ENCODE data around the gene PZP. TPM values are rescaled to one million over a fixed set of nuclear protein-coding genes. Genes with fewer than 3 reads are reported as not detected.

The PZP gene
- total and polyA plus RNA-seq, 2 of the 13 experiments (the other 11 are each of a cell fraction or from before 2014, with no cell fraction given), result 0.07 to 0.89 TPM

DNA sequence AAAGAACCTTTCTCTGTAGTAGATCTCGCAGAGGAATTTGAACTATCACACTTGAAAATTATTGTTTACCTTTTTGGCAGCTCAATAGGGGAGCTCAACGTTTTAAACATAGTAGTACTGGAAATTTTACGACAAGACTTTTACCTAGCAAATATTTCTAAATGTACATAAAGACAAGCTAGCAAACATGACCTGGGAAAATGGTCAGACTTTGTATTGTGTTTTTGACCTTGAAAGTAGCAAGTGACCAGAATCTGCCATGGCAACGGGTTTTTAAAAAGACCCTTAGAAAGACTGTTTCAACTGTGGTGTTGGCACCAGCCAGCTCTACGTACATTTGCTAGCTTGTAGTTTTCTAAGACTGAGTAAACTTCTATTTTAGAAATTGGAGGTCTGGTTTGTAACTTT, 72.3 kb downstream of the PZP start (continued):
- TF ChIP-seq PITX1 (CRISPR knock-in tag; IDR thresholded peaks at IDR 0.05) (peak; percentile 77), SIX1 (CRISPR knock-in tag; IDR thresholded peaks at IDR 0.05; ENCODE audit: borderline replicate concordance) (peak; percentile 80; the same call in 1 of the 2 replicates), MAFF (IDR thresholded peaks at IDR 0.05; ENCODE audit: low read depth, low read length) (0 out of 2 replicates have a peak, but pooled peaks have one; percentile 33), BCL6 (CRISPR knock-in tag; IDR thresholded peaks at IDR 0.05) (peak; percentile 99), ZNF7 (CRISPR knock-in tag; IDR thresholded peaks at IDR 0.05) (no peak), GATAD1 (CRISPR knock-in tag; IDR thresholded peaks at IDR 0.05) (0 out of 2 replicates have a peak, but pooled peaks have one; percentile 26), FOXP1 (IDR thresholded peaks at IDR 0.05) (no peak), FOXP1 (CRISPR knock-in tag; IDR thresholded peaks at IDR 0.05) (peak; percentile 84), ARNT (IDR thresholded peaks at IDR 0.05) (no peak), SNAPC2 (CRISPR knock-in tag; IDR thresholded peaks at IDR 0.05) (0 out of 2 replicates have a peak, but pooled peaks have one; percentile 36), MAFK (conservative IDR thresholded peaks at IDR 0.05 in 1 of 2, IDR thresholded peaks at IDR 0.05 in 1 of 2; ENCODE audit: low read length in 2 of 2) (peak in 1 of 2 experiments; percentile 32; a peak in 1 of 4 replicates), RFXAP (CRISPR knock-in tag; IDR thresholded peaks at IDR 0.05; ENCODE audit: borderline replicate concordance) (peak; percentile 44; the same call in 1 of the 2 replicates), ZNF230 (CRISPR knock-in tag; IDR thresholded peaks at IDR 0.05) (no peak), ZNF629 (CRISPR knock-in tag; conservative IDR thresholded peaks at IDR 0.05) (no peak)
- TF ChIP-seq, protein P1, sequence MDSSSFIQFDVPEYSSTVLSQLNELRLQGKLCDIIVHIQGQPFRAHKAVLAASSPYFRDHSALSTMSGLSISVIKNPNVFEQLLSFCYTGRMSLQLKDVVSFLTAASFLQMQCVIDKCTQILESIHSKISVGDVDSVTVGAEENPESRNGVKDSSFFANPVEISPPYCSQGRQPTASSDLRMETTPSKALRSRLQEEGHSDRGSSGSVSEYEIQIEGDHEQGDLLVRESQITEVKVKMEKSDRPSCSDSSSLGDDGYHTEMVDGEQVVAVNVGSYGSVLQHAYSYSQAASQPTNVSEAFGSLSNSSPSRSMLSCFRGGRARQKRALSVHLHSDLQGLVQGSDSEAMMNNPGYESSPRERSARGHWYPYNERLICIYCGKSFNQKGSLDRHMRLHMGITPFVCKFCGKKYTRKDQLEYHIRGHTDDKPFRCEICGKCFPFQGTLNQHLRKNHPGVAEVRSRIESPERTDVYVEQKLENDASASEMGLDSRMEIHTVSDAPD (CRISPR knock-in tag; IDR thresholded peaks at IDR 0.05), result peak; percentile 34; the same call in 1 of the 2 replicates
- TF ChIP-seq, protein P2, sequence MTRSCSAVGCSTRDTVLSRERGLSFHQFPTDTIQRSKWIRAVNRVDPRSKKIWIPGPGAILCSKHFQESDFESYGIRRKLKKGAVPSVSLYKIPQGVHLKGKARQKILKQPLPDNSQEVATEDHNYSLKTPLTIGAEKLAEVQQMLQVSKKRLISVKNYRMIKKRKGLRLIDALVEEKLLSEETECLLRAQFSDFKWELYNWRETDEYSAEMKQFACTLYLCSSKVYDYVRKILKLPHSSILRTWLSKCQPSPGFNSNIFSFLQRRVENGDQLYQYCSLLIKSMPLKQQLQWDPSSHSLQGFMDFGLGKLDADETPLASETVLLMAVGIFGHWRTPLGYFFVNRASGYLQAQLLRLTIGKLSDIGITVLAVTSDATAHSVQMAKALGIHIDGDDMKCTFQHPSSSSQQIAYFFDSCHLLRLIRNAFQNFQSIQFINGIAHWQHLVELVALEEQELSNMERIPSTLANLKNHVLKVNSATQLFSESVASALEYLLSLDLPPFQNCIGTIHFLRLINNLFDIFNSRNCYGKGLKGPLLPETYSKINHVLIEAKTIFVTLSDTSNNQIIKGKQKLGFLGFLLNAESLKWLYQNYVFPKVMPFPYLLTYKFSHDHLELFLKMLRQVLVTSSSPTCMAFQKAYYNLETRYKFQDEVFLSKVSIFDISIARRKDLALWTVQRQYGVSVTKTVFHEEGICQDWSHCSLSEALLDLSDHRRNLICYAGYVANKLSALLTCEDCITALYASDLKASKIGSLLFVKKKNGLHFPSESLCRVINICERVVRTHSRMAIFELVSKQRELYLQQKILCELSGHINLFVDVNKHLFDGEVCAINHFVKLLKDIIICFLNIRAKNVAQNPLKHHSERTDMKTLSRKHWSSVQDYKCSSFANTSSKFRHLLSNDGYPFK (CRISPR knock-in tag; IDR thresholded peaks at IDR 0.05; ENCODE audit: borderline replicate concordance), result no peak
- TF ChIP-seq, protein P3, sequence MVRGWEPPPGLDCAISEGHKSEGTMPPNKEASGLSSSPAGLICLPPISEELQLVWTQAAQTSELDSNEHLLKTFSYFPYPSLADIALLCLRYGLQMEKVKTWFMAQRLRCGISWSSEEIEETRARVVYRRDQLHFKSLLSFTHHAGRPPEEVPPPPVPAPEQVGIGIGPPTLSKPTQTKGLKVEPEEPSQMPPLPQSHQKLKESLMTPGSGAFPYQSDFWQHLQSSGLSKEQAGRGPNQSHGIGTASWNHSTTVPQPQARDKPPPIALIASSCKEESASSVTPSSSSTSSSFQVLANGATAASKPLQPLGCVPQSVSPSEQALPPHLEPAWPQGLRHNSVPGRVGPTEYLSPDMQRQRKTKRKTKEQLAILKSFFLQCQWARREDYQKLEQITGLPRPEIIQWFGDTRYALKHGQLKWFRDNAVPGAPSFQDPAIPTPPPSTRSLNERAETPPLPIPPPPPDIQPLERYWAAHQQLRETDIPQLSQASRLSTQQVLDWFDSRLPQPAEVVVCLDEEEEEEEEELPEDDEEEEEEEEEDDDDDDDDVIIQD (CRISPR knock-in tag; IDR thresholded peaks at IDR 0.05; ENCODE audit: low read depth), result peak; percentile 91; the same call in 1 of the 2 replicates
- TF ChIP-seq, protein P4, sequence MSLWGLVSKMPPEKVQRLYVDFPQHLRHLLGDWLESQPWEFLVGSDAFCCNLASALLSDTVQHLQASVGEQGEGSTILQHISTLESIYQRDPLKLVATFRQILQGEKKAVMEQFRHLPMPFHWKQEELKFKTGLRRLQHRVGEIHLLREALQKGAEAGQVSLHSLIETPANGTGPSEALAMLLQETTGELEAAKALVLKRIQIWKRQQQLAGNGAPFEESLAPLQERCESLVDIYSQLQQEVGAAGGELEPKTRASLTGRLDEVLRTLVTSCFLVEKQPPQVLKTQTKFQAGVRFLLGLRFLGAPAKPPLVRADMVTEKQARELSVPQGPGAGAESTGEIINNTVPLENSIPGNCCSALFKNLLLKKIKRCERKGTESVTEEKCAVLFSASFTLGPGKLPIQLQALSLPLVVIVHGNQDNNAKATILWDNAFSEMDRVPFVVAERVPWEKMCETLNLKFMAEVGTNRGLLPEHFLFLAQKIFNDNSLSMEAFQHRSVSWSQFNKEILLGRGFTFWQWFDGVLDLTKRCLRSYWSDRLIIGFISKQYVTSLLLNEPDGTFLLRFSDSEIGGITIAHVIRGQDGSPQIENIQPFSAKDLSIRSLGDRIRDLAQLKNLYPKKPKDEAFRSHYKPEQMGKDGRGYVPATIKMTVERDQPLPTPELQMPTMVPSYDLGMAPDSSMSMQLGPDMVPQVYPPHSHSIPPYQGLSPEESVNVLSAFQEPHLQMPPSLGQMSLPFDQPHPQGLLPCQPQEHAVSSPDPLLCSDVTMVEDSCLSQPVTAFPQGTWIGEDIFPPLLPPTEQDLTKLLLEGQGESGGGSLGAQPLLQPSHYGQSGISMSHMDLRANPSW (CRISPR knock-in tag; IDR thresholded peaks at IDR 0.05; ENCODE audit: borderline replicate concordance), result 0 out of 2 replicates have a peak, but pooled peaks have one; percentile 56
